B cell (primary cell): ENCODE data around the gene HIPK3.

Experiments used
- CTCF ChIP-seq: fragments of 200-600 bp; IDR thresholded peaks from one replicate; pipeline ENCODE4 v1.8.0; 2022; ENCODE audit warnings: antibody characterized with exemption, mild to moderate bottlenecking
- EZH2 ChIP-seq: IDR thresholded peaks from 2 replicates; pipeline ENCODE4 v1.6.1; 2012; ENCODE audit warnings: borderline replicate concordance, low read depth, mild to moderate bottlenecking, moderate library complexity, low read length; ENCODE audit not compliant: insufficient read depth, poor library complexity, severe bottlenecking

DNA sequence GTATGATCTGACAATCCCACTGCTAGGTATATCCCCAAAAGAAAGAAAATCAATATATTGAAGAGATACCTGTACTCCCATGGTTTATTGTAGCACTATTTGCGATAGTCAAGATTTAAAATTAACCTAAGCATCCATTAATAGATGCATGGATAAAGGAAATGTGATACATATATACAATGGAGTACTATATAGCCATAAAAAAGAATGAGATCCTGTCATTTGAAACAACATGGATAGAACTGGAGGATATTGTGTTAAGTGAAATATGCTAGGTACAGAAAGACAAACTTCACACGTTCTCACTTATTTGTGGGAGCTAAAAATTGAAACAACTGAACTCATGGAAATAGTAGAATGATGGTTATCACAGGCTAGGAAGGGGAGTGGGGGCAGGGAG is 14.6 kb upstream of the HIPK3 start:
- TF ChIP-seq CTCF (no peak), EZH2 (no peak)
